ENCODE results near the gene CRB1.

CRB1 gene

GRCh38 chr1:197303463-197303862, 35.4 kb downstream of the CRB1 start:
- no peak for DNase-seq (ENCODE audit: low read depth in 3 of 3)

DNA sequence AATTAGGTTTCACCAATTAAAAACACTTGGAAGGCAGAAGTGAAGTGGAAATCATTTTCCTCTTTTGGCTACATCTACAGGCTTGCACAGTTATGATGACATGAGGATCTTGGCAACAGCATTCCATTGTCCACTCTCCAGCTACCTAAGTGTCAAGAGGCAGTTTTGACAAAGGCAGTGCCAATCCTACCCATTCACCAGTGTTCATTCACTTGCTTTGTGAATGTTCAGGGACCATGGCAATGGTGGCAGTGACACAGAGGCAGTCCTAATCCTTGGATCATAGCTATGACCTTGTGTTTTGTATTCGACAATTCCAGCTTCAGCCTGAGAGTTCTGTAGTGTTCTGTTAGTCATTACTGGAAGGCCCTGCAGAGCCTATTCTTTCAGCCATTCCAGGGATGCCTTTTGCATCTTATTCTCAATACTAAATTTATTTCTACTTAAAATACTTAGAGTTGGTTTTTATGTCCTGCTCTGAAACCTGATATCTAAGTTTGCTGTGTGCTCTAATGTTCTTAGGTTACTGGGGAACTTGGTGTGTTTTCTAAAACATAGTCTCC, 36.7 kb downstream of the CRB1 start:
- no peak for DNase-seq (ENCODE audit: low read depth in 3 of 3)

- DNase-seq (ENCODE audit: low read depth in 3 of 3) = no peak
Measured at GRCh38 chr1:197305925-197306324, 37.9 kb downstream of the CRB1 start.

DNA sequence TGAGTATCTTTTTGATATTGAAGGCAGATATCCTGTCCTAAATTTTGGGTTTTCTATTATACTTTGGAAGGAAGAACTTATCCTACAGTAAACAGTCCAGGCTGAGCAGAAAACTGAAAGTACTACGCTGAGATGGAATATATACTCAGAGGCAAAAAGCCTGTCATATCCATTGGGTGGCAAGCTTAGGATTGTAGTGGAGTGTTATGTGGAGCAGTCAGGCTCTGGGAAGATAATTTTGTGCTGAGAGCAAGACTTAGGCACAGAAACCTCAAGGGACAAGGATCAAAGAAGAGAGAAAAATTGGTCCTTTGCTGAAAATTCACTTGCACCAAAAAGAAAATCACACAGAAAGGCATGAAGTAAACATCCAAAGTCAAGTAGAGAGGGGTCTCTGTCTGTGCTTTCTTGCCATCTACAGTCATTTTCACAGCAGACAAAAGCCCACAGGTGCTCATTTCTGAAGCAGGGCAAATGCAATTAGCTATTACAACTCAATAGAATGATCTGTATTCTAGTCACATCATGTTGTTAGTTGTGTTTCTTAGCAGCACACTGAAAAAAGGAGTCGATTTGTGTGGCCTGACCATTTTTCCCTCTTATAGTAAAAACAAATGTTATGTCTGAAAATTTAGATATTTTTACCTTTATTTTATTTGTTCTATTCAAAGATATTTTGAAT, 38.5 kb downstream of the CRB1 start:
- no peak for DNase-seq (ENCODE audit: low read depth in 3 of 3)

DNA sequence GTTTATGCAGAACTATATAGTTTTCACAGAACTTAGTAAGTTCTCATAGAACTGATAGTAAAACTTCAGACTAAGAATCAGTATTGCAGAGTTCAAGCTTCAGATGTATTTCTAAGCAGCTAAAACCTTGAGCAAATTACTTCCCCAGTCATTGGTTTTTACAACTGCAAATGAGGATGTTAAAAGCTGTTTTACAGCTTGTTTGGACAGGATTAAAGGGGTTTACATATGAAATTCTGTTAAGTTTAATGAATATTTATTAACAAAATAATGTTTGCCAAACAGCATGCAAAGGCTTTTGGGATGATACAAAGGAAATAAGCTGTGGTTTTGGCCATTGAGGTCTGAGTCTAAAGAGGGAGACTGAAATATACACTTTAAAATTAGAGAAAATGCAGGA, 39.1 kb downstream of the CRB1 start:
- DNase-seq (ENCODE audit: low read depth in 3 of 3) = no peak

DNA sequence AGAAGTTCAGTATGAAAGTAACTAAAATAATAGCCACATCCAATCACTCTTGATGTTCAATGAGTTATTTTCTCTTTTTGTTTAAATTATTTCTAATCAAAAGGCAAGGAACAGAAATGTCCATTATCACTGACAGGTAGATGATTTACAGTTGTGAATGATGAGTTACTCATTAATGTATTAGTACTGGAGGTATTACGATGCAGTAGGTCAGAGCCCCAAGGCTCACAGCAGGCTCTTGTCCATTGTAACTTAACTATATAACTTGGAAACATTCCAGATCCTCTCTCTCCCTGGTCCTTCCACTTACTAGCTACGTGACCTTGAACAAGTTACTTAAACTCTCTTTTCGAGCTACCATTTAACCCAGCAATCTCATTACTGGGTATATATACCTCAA, 39.5 kb downstream of the CRB1 start:
- DNase-seq (ENCODE audit: low read depth in 3 of 3) = no peak

DNA sequence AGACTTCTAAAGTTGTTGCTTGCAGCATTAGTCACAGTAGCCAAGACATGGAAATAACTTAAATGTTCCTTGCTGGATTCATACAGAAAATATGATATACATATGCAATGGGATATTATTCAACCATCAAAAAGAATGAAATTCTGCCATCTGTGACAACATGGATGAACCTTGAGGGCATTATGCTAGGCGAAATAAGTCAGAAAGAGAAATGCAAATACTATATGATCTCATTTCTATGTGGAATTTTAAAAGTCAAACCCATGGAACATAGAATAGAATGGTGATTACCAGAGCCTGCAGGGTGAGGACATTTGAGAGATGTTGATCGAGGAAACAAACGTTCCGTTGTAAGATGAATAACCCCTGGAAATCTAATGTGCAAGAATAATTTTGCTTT, 43.0 kb downstream of the CRB1 start:
- no peak for DNase-seq (ENCODE audit: low read depth in 3 of 3)

DNA sequence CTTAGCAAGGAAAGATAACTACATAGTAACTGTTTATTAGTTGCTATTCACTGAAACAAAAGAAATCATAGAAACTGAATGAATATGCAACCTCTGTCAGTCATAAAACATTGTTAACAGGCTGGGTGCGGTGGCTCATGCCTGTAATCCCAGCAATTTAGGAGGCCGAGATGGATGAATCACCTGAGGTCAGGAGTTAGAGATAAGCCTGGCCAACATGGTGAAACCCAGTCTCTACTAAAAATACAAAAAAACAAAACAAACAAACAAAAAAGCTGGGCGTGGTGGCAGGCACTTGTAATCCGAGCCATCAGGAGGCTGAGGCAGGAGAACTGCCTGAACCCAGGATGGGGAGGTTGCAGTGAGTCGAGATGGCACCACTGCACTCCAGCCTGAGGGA, 44.1 kb downstream of the CRB1 start:
- DNase-seq (ENCODE audit: low read depth in 3 of 3) = no peak

GRCh38 chr1:197313713-197314112, 45.7 kb downstream of the CRB1 start:
- DNase-seq (ENCODE audit: low read depth in 3 of 3) = no peak

GRCh38 chr1:197314682-197315081, 46.6 kb downstream of the CRB1 start:
- DNase-seq (ENCODE audit: low read depth in 3 of 3) = no peak

- no peak for DNase-seq (ENCODE audit: low read depth in 3 of 3)
Measured at GRCh38 chr1:197319631-197320030, 51.6 kb downstream of the CRB1 start.

- no peak for DNase-seq (ENCODE audit: low read depth in 3 of 3)
Measured at GRCh38 chr1:197320991-197321531, 53.0 kb downstream of the CRB1 start.

DNA sequence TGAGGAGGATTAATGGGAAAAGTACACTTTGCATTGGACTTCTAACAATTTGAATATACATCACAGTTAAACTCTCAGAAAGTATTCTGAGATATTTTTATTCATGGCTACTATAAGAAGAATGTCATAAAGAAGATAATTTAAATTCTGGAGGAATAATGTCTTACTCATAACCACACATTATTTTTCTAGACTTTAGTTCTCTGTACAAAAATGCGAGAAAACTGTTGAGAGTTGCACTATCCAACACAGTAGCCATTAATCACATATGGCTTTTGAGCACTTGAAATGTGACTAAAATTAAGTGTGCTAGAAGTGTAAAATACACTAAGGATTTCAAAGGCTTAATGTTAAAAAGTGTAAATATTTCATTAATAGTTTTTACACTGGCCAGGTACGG, 53.8 kb downstream of the CRB1 start:
- DNase-seq (ENCODE audit: low read depth in 3 of 3) = no peak

GRCh38 chr1:197327776-197328364, 59.8 kb downstream of the CRB1 start:
- DNase-seq (ENCODE audit: low read depth in 3 of 3) = no peak

DNA sequence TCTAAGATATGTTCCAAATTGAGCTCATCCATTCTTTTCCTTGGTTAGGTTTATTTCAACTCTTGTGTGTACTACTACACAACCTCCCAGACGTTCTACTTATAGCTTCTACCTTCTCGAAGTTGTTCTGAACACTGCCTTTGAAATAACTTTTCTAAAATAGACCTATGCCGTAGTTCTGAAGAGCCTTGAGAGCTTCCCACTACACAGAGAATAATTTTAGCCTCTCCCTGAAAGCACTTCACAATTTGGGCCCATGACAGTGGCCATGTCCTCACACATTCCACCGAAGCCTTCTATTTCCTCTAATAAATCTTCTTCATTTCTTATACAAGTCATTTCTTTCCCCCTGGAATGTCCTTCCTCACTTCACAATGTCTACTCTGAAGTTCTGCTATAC, 62.2 kb downstream of the CRB1 start:
- no peak for DNase-seq (ENCODE audit: low read depth in 3 of 3)

DNA sequence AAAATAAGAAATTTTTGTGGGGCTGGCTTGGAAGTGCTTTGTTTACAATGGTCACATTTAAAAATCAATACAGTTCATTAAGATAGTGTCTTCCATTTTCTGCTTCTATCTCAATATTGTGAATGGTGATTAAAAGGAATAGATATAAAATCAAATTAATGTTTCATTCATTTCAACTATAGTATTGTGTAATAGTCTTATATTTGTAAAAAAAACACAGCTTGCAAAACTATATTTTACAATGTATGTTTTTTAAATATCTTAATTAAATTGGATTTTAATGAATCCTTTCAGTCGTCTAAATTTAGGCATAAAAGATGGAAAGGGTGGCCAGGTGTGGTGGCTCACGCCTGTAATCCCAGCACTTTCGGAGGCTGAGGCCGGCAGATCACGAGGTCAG, 63.5 kb downstream of the CRB1 start:
- DNase-seq (ENCODE audit: low read depth in 3 of 3) = no peak

DNA sequence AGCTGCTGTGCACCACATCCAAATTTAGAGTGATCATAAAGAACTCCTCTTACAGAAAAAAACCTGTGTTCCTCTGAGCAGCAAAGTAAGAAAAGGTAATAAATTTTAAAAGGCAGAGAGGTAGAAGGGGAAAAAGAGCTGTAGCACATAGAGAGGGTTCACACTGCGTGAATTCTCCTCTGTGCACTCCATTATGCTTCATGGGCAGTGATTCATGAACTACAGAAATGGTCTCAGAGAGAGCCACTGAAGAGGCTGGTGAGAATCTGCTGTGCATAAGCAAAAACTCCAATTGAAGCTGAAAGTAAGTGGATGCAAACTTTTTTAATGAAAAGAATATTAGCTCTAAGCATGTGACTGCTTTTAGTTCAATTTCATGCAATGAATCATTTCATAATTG, 65.0 kb downstream of the CRB1 start:
- no peak for DNase-seq (ENCODE audit: low read depth in 3 of 3)

DNA sequence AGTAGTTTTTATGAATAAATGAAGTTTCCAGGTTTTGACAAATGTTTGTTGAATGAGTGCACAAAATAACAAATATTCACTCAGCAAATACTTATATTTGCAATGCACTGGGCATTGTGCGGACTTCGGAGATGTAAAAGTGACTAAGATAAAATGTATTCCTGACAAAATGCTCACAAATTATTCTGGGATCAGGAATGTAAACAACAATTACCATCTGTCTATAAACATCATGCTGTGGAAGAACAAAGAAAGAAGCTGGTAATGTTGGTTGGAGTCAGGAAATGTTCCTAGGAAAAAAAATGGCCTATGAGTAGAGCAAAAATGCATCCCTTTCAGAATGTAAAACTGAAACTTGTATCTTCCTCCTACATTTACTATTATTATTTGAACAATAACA, 68.5 kb downstream of the CRB1 start:
- DNase-seq (ENCODE audit: low read depth in 3 of 3) = no peak

GRCh38 chr1:197339106-197340060, 71.3 kb downstream of the CRB1 start:
- no peak for DNase-seq (ENCODE audit: low read depth in 3 of 3)

DNA sequence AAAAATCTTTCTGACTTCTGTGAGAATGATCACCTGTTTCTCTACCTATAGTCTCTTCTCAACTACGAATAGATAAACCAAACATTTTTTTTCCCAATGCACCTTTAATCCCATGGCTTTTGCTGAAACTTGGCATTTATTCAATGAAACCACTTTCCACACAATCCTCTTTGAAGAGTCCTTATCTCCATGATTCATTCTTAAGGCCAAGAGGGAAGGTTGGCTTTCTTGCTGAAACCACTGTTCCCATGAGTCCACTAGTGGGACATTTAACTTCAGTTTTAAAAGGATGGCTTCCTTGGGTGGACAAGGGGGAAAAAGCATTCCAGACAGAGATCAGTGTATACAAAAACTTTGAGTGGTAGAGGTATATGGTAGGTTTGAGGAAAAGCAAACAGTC, 73.6 kb downstream of the CRB1 start:
- no peak for DNase-seq (ENCODE audit: low read depth in 3 of 3)

DNA sequence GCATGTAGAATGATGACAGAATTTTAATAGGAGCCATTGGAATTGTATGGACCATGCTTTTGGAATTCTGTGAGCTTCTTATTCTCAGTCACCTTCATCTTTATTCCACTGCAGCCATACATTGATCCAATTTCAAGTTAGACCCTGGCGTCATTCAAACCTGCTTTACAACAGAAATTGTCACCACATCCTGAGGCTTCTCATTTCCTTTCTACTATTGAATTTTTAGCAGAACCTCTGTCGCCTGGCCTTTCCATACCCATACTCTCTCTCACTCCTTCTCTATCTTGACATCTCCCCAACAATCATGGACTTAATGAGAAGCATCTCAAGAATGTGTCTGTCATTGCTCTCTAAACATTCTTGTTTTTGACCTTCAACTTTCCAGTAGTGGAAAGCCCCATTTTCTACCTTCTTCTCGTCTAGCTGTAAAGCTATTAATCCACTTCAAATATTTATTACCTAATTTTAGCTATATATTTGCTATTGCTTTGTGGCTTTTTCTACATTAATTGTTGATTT, 74.1 kb downstream of the CRB1 start:
- no peak for DNase-seq (ENCODE audit: low read depth in 3 of 3)

- DNase-seq (ENCODE audit: low read depth in 3 of 3) = no peak
Measured at GRCh38 chr1:197342669-197343068, 74.6 kb downstream of the CRB1 start.
